NCI-H146 treated with DMSO at 0.1 percent for 48 hours (cell line): Measurements from ENCODE around the gene RECQL5.

ENCODE experiments used
- DNase-seq: peaks from one replicate; lab custom pipeline; 2025; ENCODE audit not compliant: unreplicated experiment; lab: John Stamatoyannopoulos, UW

The RECQL5 gene

GRCh38 chr17:75688209-75688825, 21.4 kb upstream of the RECQL5 start:
- no peak for DNase-seq

GRCh38 chr17:75685499-75685898, 18.5 kb upstream of the RECQL5 start:
- no peak for DNase-seq

- DNase-seq, result no peak
These were observed 18.0 kb upstream of the RECQL5 start for GRCh38 chr17:75684924-75685323.

- no peak for DNase-seq
These were observed 17.3 kb upstream of the RECQL5 start for GRCh38 chr17:75684249-75684648.

- DNase-seq, result no peak
These were observed 16.6 kb upstream of the RECQL5 start for GRCh38 chr17:75683583-75683982.

- DNase-seq, result no peak
These were observed 14.3 kb upstream of the RECQL5 start for GRCh38 chr17:75681289-75681688.

- DNase-seq, result no peak
These were observed 13.5 kb upstream of the RECQL5 start for GRCh38 chr17:75680431-75680830.

- no peak for DNase-seq
These were observed 12.8 kb upstream of the RECQL5 start for GRCh38 chr17:75679706-75680211.

GRCh38 chr17:75676461-75676860, 9.5 kb upstream of the RECQL5 start:
- DNase-seq, result no peak

- DNase-seq, result no peak
These were observed 6.5 kb upstream of the RECQL5 start for GRCh38 chr17:75673487-75673886.

- no peak for DNase-seq
These were observed 5.1 kb upstream of the RECQL5 start for GRCh38 chr17:75672011-75672410.

GRCh38 chr17:75670868-75671267, 3.9 kb upstream of the RECQL5 start:
- no peak for DNase-seq

GRCh38 chr17:75668489-75668888, 1.5 kb upstream of the RECQL5 start:
- DNase-seq, result no peak

GRCh38 chr17:75667825-75668224, 871 bp upstream of the RECQL5 start:
- DNase-seq, result no peak

GRCh38 chr17:75665981-75666380, 973 bp downstream of the RECQL5 start:
- DNase-seq, result no peak

- DNase-seq, result no peak
These were observed 2.8 kb downstream of the RECQL5 start for GRCh38 chr17:75664099-75664549.

- DNase-seq, result no peak
These were observed 4.4 kb downstream of the RECQL5 start for GRCh38 chr17:75662511-75662910.

GRCh38 chr17:75661531-75661930, 5.4 kb downstream of the RECQL5 start:
- no peak for DNase-seq

GRCh38 chr17:75658237-75658636, 8.7 kb downstream of the RECQL5 start:
- DNase-seq, result no peak

- no peak for DNase-seq
These were observed 12.8 kb downstream of the RECQL5 start for GRCh38 chr17:75654176-75654575.

- DNase-seq, result peak; percentile 13
These were observed 13.9 kb downstream of the RECQL5 start for GRCh38 chr17:75652934-75653549.

- DNase-seq, result no peak
These were observed 14.6 kb downstream of the RECQL5 start for GRCh38 chr17:75652341-75652740.

GRCh38 chr17:75650874-75651273, 16.1 kb downstream of the RECQL5 start:
- no peak for DNase-seq
